COLO829 (cell line): ENCODE measurements around the gene CUL3.

Experiments used
- DNase-seq: peaks from one replicate; pipeline ENCODE4 v3.0.0; 2012; ENCODE audit warnings: low spot score

CUL3 gene

GRCh38 chr2:224426656-224427055, 158.5 kb downstream of the CUL3 start:
- DNase-seq, result no peak

DNA sequence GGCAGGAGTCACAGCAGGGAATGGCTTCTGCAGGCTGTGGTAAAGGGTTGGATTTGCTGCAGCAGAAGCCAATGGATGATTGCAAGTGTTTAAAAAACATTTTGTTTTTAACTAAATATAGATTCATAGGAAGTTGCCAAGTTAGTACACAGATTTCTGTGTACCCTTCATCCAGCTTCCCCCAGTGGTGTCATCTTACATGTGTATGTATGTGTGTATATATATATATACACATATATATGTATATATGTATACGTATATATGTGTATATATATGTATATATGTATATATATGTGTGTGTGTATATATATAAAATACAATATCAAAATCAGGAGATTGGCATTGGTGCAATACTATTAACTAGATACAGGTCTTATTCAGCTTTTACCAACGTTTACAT, 164.1 kb downstream of the CUL3 start:
- no peak for DNase-seq
